H9 (cell line): ENCODE results near the gene CPLANE1. TPM values are rescaled to one million over a fixed set of nuclear protein-coding genes. Genes with fewer than 3 reads are reported as not detected.
"Not testable (repeated sequence)": the region's sequence is repeated elsewhere in the genome, so short reads cannot be mapped to it uniquely, and the experiment has no call there.

Source experiments
- DNase-seq: peaks from one replicate; pipeline ENCODE4 v3.0.0-alpha.2; 2017
- H2AFZ ChIP-seq: one replicate; pipeline ENCODE4 v1.6.1; 2013; ENCODE audit warnings: mild to moderate bottlenecking, low read length, control low read depth, moderate library complexity
- H2AK5ac ChIP-seq: 2 replicates; pipeline ENCODE4 v1.6.1; 2013; ENCODE audit warnings: low read length, control low read depth, mixed read lengths; ENCODE audit not compliant: insufficient read length
- H2BK120ac ChIP-seq: one replicate; pipeline ENCODE4 v1.6.1; 2013; ENCODE audit warnings: low read depth, mild to moderate bottlenecking, low read length, control low read depth, inconsistent platforms; ENCODE audit not compliant: poor library complexity, severe bottlenecking
- H2BK12ac ChIP-seq: 2 replicates; pipeline ENCODE4 v1.6.1; 2013; ENCODE audit warnings: low read length, control low read depth, mixed read lengths, low read depth; ENCODE audit not compliant: insufficient read length
- H2BK15ac ChIP-seq: 2 replicates; pipeline ENCODE4 v1.6.1; 2013; ENCODE audit warnings: low read depth, low read length, control low read depth
- H2BK20ac ChIP-seq: one replicate; pipeline ENCODE4 v1.6.1; 2013; ENCODE audit warnings: low read depth, mild to moderate bottlenecking, low read length, control low read depth, inconsistent platforms; ENCODE audit not compliant: poor library complexity, severe bottlenecking
- H2BK5ac ChIP-seq: 2 replicates; pipeline ENCODE4 v1.6.1; 2013; ENCODE audit warnings: low read length, control low read depth, mixed read lengths; ENCODE audit not compliant: insufficient read length
- H3K14ac ChIP-seq: 2 replicates; pipeline ENCODE4 v1.6.1; 2013; ENCODE audit warnings: low read length, control low read depth; ENCODE audit not compliant: insufficient read depth
- H3K18ac ChIP-seq: 2 replicates; pipeline ENCODE4 v1.6.1; 2013; ENCODE audit warnings: low read depth, mild to moderate bottlenecking, mixed read lengths, low read length, control low read depth; ENCODE audit not compliant: insufficient read length
- H3K23ac ChIP-seq: 2 replicates; pipeline ENCODE4 v1.6.1; 2013; ENCODE audit warnings: low read length, control low read depth, mixed read lengths, low read depth; ENCODE audit not compliant: insufficient read length
- H3K23me2 ChIP-seq: 2 replicates; pipeline ENCODE4 v1.6.1; 2013; ENCODE audit warnings: low read depth, mild to moderate bottlenecking, mixed read lengths, low read length, control low read depth; ENCODE audit not compliant: insufficient read length, poor library complexity, severe bottlenecking
- H3K27ac ChIP-seq: 2 replicates; pipeline ENCODE4 v1.5.1; 2013; ENCODE audit warnings: low read length, control low read depth, mixed read lengths, low read depth; ENCODE audit not compliant: insufficient read length
- H3K27me3 ChIP-seq: 2 replicates; pipeline ENCODE4 v1.6.1; 2013; ENCODE audit warnings: low read length, control low read depth, inconsistent platforms; ENCODE audit not compliant: insufficient read depth
- H3K4ac ChIP-seq: 2 replicates; pipeline ENCODE4 v1.6.1; 2013; ENCODE audit warnings: low read depth, mild to moderate bottlenecking, control low read depth, inconsistent platforms, low read length, moderate library complexity
- H3K4me1 ChIP-seq: 2 replicates; pipeline ENCODE4 v1.6.1; 2013; ENCODE audit warnings: low read length, control low read depth, inconsistent platforms; ENCODE audit not compliant: insufficient read depth
- H3K4me2 ChIP-seq: 2 replicates; pipeline ENCODE4 v1.6.1; 2013; ENCODE audit warnings: low read length, control low read depth, mixed read lengths; ENCODE audit not compliant: insufficient read length, insufficient read depth
- H3K56ac ChIP-seq: 2 replicates; pipeline ENCODE4 v1.6.1; 2013; ENCODE audit warnings: low read depth, mild to moderate bottlenecking, mixed read lengths, low read length, control low read depth; ENCODE audit not compliant: insufficient read length
- H3K79me1 ChIP-seq: 2 replicates; pipeline ENCODE4 v1.6.1; 2013; ENCODE audit warnings: low read depth, mild to moderate bottlenecking, moderate library complexity, low read length, control low read depth, inconsistent platforms; ENCODE audit not compliant: insufficient read depth, poor library complexity, severe bottlenecking
- H3K79me2 ChIP-seq: 2 replicates; pipeline ENCODE4 v1.6.1; 2013; ENCODE audit warnings: low read length, control low read depth, inconsistent platforms; ENCODE audit not compliant: insufficient read depth
- H3K9ac ChIP-seq: 2 replicates; pipeline ENCODE4 v1.6.1; 2013; ENCODE audit warnings: low read length, control low read depth, mixed read lengths; ENCODE audit not compliant: insufficient read length; ENCODE audit errors: extremely low read depth
- H3K9me3 ChIP-seq: one replicate; pipeline ENCODE4 v1.6.1; 2013; ENCODE audit warnings: low read depth, low read length, inconsistent platforms; ENCODE audit not compliant: control insufficient read depth
- H3T11ph ChIP-seq: one replicate; pipeline ENCODE4 v1.6.1; 2013; ENCODE audit warnings: mild to moderate bottlenecking, low read length, control low read depth, inconsistent platforms
- H4K20me1 ChIP-seq: one replicate; pipeline ENCODE4 v1.6.1; 2013; ENCODE audit not compliant: control insufficient read depth, insufficient read length, insufficient read depth
- H4K5ac ChIP-seq: 2 replicates; pipeline ENCODE4 v1.6.1; 2013; ENCODE audit warnings: low read depth, mild to moderate bottlenecking, mixed read lengths, low read length, control low read depth; ENCODE audit not compliant: insufficient read length
- H4K8ac ChIP-seq: replicated peaks from 2 replicates; pipeline ENCODE4 v1.6.1; 2013; ENCODE audit warnings: low read length, control low read depth, mixed read lengths, low read depth; ENCODE audit not compliant: insufficient read length
- H4K91ac ChIP-seq: 2 replicates; pipeline ENCODE4 v1.6.1; 2013; ENCODE audit warnings: low read depth, mild to moderate bottlenecking, moderate library complexity, mixed read lengths, low read length, control low read depth; ENCODE audit not compliant: insufficient read length
- H3K27ac Mint-ChIP-seq, 3 experiments: 2 replicates in 2 of 3; 3 replicates in 1 of 3; pipeline ENCODE4 v1.8.0; 2020 to 2021; ENCODE audit warnings: mixed read lengths in 3 of 3, mild to moderate bottlenecking in 1 of 3, moderate library complexity in 1 of 3
- H3K27me3 Mint-ChIP-seq: 2 replicates; pipeline ENCODE4 v1.8.0; 2021; ENCODE audit warnings: low read depth, mild to moderate bottlenecking, moderate library complexity, mixed read lengths
- H3K36me3 Mint-ChIP-seq, 3 experiments: 2 replicates in 2 of 3; 3 replicates in 1 of 3; pipeline ENCODE4 v1.8.0; 2020 to 2021; ENCODE audit warnings: low read depth in 3 of 3, mixed read lengths in 3 of 3; ENCODE audit not compliant: insufficient read depth in 1 of 3
- H3K4me1 Mint-ChIP-seq, 2 experiments: 2 replicates each; pipeline ENCODE4 v1.8.0; 2020; ENCODE audit warnings: mixed read lengths in 2 of 2
- H3K4me3 Mint-ChIP-seq, 2 experiments: 2 replicates in 1 of 2; 3 replicates in 1 of 2; pipeline ENCODE4 v1.8.0; 2020 to 2021; ENCODE audit warnings: mild to moderate bottlenecking in 2 of 2, mixed read lengths in 2 of 2, moderate library complexity in 1 of 2
- H3K9me3 Mint-ChIP-seq, 2 experiments: 2 replicates in 1 of 2; 3 replicates in 1 of 2; pipeline ENCODE4 v1.8.0; 2020; ENCODE audit warnings: mild to moderate bottlenecking in 2 of 2, mixed read lengths in 2 of 2, moderate library complexity in 1 of 2
- WGBS: extraction: QIAGEN DNeasy Blood & Tissue Kit; methylation state at CpG from one replicate; pipeline ENCODE4 v1.1.7; 2013; ENCODE audit warnings: missing lambda C conversion rate, low lambda C conversion rate, mixed read lengths; ENCODE audit not compliant: insufficient read length; ENCODE audit errors: extremely low coverage; 5-methylcytosine and 5-hydroxymethylcytosine counted together
- total RNA-seq: library from RNA; stranded (reverse); gene quantifications from 2 replicates; pipeline ENCODE4 v1.2.1, GENCODE V29; 2021
- TF ChIP-seq, protein P1 (sequence below): fragments of 200-600 bp; sonication (generic); conservative IDR thresholded peaks from 3 replicates; pipeline ENCODE4 v1.8.0; 2021; ENCODE audit warnings: antibody characterized with exemption, mild to moderate bottlenecking

CPLANE1 gene
- total RNA-seq, 1 experiment from 2014 or later: 11.6 TPM

DNA sequence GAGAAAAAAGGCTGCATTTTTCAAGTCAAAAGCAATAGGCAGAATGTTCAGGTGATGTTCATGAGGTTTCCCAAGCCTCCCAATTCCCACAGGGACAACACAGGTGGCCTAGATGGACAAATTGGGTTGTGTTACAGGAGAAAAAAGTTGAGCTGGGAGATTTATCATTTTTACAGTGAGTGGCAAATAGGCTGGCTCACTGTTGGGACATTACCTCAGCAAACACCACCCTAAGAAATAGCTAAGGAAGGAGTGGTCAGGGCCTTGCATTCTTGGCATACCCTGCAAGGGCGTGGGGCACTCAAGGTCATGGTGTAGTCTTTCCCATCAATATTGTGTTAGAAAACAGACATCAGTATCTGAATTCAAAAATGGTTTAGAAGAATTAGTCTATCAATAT, 23.3 kb upstream of the CPLANE1 start:
- H2BK20ac ChIP-seq: no peak overlapping the region
- no peak overlapping the region for H3K27ac Mint-ChIP-seq

DNA sequence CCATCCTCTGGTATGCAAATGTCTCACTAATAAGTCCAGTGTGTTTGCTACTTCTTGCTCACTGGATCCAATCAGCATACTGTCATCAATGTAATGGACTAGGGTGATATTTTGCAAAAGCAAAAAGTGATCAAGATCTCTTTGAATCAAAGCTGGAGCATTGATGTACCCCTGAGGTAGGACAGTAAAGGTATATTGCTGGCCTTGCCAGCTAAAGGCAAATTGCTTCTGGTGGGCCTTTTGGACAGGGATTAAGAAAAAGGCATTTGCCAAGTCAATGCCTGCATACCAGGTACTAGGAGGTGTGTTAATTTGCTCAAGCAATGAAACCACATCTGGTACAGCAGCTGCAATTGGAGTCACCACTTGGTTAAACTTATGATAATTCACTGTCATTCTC, 18.9 kb upstream of the CPLANE1 start:
- not testable (repeated sequence) for H2BK15ac ChIP-seq, H3K56ac ChIP-seq, H4K91ac ChIP-seq, H2BK120ac ChIP-seq, H3K4me1 Mint-ChIP-seq, H3K18ac ChIP-seq, H3K27ac ChIP-seq, H3K23me2 ChIP-seq, H2BK5ac ChIP-seq, H3K79me1 ChIP-seq, H3K4me3 Mint-ChIP-seq, H2BK20ac ChIP-seq, H3K79me2 ChIP-seq, H3K27ac Mint-ChIP-seq, H3K9ac ChIP-seq, H4K8ac ChIP-seq, H3K23ac ChIP-seq, H3K4me1 ChIP-seq, H3K14ac ChIP-seq, H2BK12ac ChIP-seq, H3K27me3 Mint-ChIP-seq, H4K5ac ChIP-seq, DNase-seq, H3K4ac ChIP-seq, H2AK5ac ChIP-seq, H3T11ph ChIP-seq, H3K27me3 ChIP-seq, H3K9me3 ChIP-seq, H3K4me2 ChIP-seq, H2AFZ ChIP-seq, H4K20me1 ChIP-seq
- peaks cover 2 to 10% (median 5%) of the 10 kb centered on the region in 3 experiments; a peak in 4 of 7 replicates for H3K36me3 Mint-ChIP-seq
- H3K9me3 Mint-ChIP-seq: peaks cover 19 to 28% of the 10 kb centered on the region in 2 experiments; a peak in 4 of 5 replicates

More for the DNA sequence above, 23.3 kb upstream of the CPLANE1 start:
- Histone ChIP-seq H3K4me2 (no peak overlapping the region), H3K4me1 (no peaks in the 10 kb centered on the region), H2AFZ (no peak overlapping the region), H3K14ac (no peak overlapping the region), H3K23ac (no peak overlapping the region), H2BK12ac (peak overlapping the region; percentile 71), H2BK5ac (no peak overlapping the region), H3K79me1 (no peaks in the 10 kb centered on the region), H2AK5ac (no peak overlapping the region), H4K8ac (no peak overlapping the region), H3K9me3 (no peaks in the 10 kb centered on the region), H3K18ac (no peak overlapping the region), H3K27me3 (no peaks in the 10 kb centered on the region), H3K79me2 (no peaks in the 10 kb centered on the region), H4K91ac (no peak overlapping the region), H3T11ph (no peak overlapping the region), H4K20me1 (no peaks in the 10 kb centered on the region), H3K27ac (no peak overlapping the region), H3K56ac (no peak overlapping the region), H2BK15ac (no peak overlapping the region), H3K4ac (no peak overlapping the region), H3K23me2 (no peaks in the 10 kb centered on the region), H4K5ac (no peak overlapping the region), H2BK120ac (no peak overlapping the region), H3K9ac (no peak overlapping the region)
- no CpG with 5 or more reads among the region's 1 CpG for WGBS
- Mint-ChIP-seq H3K27me3 (peaks cover 5% of the 10 kb centered on the region; the same call in 1 of the 2 replicates), H3K36me3 (peaks cover 2 to 6% (median 5%) of the 10 kb centered on the region in 3 experiments; a peak in 2 of 7 replicates), H3K9me3 (peaks cover 20 to 31% of the 10 kb centered on the region in 2 experiments), H3K4me3 (no peak overlapping the region), H3K4me1 (peaks cover 0 to 4% of the 10 kb centered on the region in 2 experiments; a peak in 1 of 4 replicates)
- TF ChIP-seq, protein P1, sequence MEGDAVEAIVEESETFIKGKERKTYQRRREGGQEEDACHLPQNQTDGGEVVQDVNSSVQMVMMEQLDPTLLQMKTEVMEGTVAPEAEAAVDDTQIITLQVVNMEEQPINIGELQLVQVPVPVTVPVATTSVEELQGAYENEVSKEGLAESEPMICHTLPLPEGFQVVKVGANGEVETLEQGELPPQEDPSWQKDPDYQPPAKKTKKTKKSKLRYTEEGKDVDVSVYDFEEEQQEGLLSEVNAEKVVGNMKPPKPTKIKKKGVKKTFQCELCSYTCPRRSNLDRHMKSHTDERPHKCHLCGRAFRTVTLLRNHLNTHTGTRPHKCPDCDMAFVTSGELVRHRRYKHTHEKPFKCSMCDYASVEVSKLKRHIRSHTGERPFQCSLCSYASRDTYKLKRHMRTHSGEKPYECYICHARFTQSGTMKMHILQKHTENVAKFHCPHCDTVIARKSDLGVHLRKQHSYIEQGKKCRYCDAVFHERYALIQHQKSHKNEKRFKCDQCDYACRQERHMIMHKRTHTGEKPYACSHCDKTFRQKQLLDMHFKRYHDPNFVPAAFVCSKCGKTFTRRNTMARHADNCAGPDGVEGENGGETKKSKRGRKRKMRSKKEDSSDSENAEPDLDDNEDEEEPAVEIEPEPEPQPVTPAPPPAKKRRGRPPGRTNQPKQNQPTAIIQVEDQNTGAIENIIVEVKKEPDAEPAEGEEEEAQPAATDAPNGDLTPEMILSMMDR: no peak
- no peak for DNase-seq
